GM12873 (cell line): ENCODE measurements around the gene VCP.

Experiments used
- TF ChIP-seq, protein P1 (sequence below): IDR thresholded peaks from 2 replicates; pipeline ENCODE4 v1.5.1; 2012; ENCODE audit warnings: low read depth, mild to moderate bottlenecking, moderate library complexity, low read length, control low read depth; ENCODE audit not compliant: insufficient read depth; ENCODE audit errors: missing control alignments

VCP gene

DNA sequence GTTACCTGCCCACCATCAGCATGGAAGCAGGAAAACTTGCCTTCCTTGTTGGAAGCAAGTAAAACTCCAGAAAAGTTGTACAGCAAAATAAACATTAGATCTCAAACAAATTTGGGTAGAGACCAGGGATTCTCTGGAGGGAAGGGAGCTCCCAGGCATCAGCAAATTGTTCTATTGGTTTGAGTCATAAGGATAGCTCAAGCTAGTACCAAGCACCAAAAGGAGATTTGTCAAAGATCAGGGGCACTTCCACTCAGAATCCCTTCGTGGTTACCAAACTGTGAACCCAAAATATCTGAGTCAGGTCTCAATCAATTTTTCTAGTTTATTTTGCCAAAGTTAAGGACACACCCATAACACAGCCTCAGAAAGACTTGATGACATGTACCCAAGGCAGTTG lies 45.1 kb downstream of the VCP start:
- TF ChIP-seq, protein P1, sequence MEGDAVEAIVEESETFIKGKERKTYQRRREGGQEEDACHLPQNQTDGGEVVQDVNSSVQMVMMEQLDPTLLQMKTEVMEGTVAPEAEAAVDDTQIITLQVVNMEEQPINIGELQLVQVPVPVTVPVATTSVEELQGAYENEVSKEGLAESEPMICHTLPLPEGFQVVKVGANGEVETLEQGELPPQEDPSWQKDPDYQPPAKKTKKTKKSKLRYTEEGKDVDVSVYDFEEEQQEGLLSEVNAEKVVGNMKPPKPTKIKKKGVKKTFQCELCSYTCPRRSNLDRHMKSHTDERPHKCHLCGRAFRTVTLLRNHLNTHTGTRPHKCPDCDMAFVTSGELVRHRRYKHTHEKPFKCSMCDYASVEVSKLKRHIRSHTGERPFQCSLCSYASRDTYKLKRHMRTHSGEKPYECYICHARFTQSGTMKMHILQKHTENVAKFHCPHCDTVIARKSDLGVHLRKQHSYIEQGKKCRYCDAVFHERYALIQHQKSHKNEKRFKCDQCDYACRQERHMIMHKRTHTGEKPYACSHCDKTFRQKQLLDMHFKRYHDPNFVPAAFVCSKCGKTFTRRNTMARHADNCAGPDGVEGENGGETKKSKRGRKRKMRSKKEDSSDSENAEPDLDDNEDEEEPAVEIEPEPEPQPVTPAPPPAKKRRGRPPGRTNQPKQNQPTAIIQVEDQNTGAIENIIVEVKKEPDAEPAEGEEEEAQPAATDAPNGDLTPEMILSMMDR: no peak

GRCh38 chr9:35026671-35027070 lies 45.8 kb downstream of the VCP start:
- TF ChIP-seq, protein P1: no peak

GRCh38 chr9:35014517-35014916 lies 57.9 kb downstream of the VCP start:
- TF ChIP-seq, protein P1: no peak

DNA sequence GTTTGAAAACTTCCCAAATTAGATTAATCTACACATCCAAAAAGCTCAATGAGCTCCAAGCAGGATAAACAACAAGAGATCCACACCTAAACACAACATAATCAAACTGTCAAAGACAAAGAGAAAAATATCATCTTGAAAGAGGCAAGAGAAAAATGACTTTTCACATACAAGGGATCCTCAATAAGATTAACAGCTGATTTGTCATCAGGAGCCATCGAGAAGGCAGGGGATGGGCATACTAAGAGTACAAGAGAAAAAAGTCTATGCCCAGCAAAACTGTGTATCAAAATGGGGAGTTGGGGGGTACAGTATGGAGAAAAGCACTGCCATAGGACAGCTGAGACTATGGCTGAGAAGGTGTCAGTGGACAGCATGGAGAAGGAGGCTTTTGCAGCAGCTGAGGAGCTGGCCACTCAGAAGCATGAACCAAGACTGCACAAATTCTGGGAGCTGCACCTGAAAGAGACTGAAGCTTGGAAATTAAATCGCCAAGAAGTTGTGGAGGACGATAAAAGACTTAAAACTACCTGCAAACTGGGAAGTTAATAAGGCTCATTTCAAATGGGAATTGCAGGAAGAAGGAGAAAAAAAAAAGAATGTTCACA lies 62.0 kb downstream of the VCP start:
- TF ChIP-seq, protein P1: no peak
